Smooth muscle cell of the brain vasculature (primary cell): ENCODE data around the gene SAP30BP.

Experiments used
- DNase-seq: peaks from one replicate; pipeline ENCODE4 v3.0.0-alpha.2; 2012; ENCODE audit warnings: low read depth, low spot score

Gene SAP30BP

GRCh38 chr17:75719732-75720131, 52.6 kb downstream of the SAP30BP start:
- no peak for DNase-seq

- no peak for DNase-seq
These were observed 53.7 kb downstream of the SAP30BP start, which contains the start of gene ITGB4 for GRCh38 chr17:75720656-75721462. ITGB4 (plus strand) TSS chr17:75721459; CDS start chr17:75724704, 3,245 bp downstream.

GRCh38 chr17:75721463-75722011, 54.4 kb downstream of the SAP30BP start:
- no peak for DNase-seq

- DNase-seq: no peak
These were observed 54.9 kb downstream of the SAP30BP start for GRCh38 chr17:75722076-75722475.

- no peak for DNase-seq
These were observed 55.5 kb downstream of the SAP30BP start for GRCh38 chr17:75722542-75723095.

GRCh38 chr17:75723171-75723930, 56.2 kb downstream of the SAP30BP start:
- no peak for DNase-seq

- DNase-seq: no peak
These were observed 57.2 kb downstream of the SAP30BP start for GRCh38 chr17:75724016-75725003.

GRCh38 chr17:75725504-75725903, 58.4 kb downstream of the SAP30BP start:
- DNase-seq: no peak

GRCh38 chr17:75727391-75727790, 60.3 kb downstream of the SAP30BP start:
- DNase-seq: no peak

GRCh38 chr17:75729351-75729750, 62.2 kb downstream of the SAP30BP start:
- no peak for DNase-seq

- no peak for DNase-seq
These were observed 62.9 kb downstream of the SAP30BP start for GRCh38 chr17:75730065-75730464.

GRCh38 chr17:75731086-75731715, 64.1 kb downstream of the SAP30BP start:
- DNase-seq: no peak

GRCh38 chr17:75731716-75732498, 64.8 kb downstream of the SAP30BP start:
- no peak for DNase-seq

GRCh38 chr17:75733471-75733870, 66.3 kb downstream of the SAP30BP start:
- DNase-seq: no peak

- DNase-seq: no peak
These were observed 67.6 kb downstream of the SAP30BP start for GRCh38 chr17:75734674-75735294.

GRCh38 chr17:75736173-75736835, 69.2 kb downstream of the SAP30BP start:
- no peak for DNase-seq

GRCh38 chr17:75737133-75737962, 70.2 kb downstream of the SAP30BP start:
- DNase-seq: no peak
